T-helper 2 cell treated with Interferon-gamma antibody and Interleukin-4, amounts not matched to agents 5 μg/mL and 100 μg/mL, for 36 hours (primary cell): ENCODE measurements around the gene ZNF335.
"Not testable (repeated sequence)": the region's sequence is repeated elsewhere in the genome, so short reads cannot be mapped to it uniquely, and the experiment has no call there.

Experiments
- DNase-seq: peaks from one replicate; pipeline ENCODE4 v3.0.0; 2021; ENCODE audit warnings: low spot score
- H3K27ac Mint-ChIP-seq: one replicate; pipeline ENCODE4 v1.8.0; 2021; ENCODE audit warnings: mild to moderate bottlenecking, mixed read lengths
- H3K27me3 Mint-ChIP-seq: one replicate; pipeline ENCODE4 v1.8.0; 2021; ENCODE audit warnings: low read depth, mixed read lengths
- H3K36me3 Mint-ChIP-seq: one replicate; pipeline ENCODE4 v1.8.0; 2021; ENCODE audit warnings: low read depth, mixed read lengths
- H3K4me1 Mint-ChIP-seq: one replicate; pipeline ENCODE4 v1.8.0; 2021; ENCODE audit warnings: low read depth, mixed read lengths
- H3K4me3 Mint-ChIP-seq: one replicate; pipeline ENCODE4 v1.8.0; 2022; ENCODE audit warnings: mild to moderate bottlenecking, moderate library complexity, mixed read lengths
- H3K9me3 Mint-ChIP-seq: one replicate; pipeline ENCODE4 v1.8.0; 2021; ENCODE audit warnings: mixed read lengths

ZNF335 gene

GRCh38 chr20:45934046-45934585 lies 37.9 kb downstream of the ZNF335 start:
- Mint-ChIP-seq H3K36me3 (peaks cover 25% of the 10 kb centered on the region), H3K4me1 (peaks cover 23% of the 10 kb centered on the region), H3K9me3 (no peaks in the 10 kb centered on the region), H3K4me3 (peak overlapping the region; percentile 98), H3K27ac (peak overlapping the region; percentile 98), H3K27me3 (no peaks in the 10 kb centered on the region)
- no peak for DNase-seq

- Mint-ChIP-seq H3K9me3 (no peaks in the 10 kb centered on the region), H3K36me3 (peaks cover 22% of the 10 kb centered on the region), H3K4me3 (peak overlapping the region; percentile 98), H3K27me3 (no peaks in the 10 kb centered on the region), H3K4me1 (peaks cover 22% of the 10 kb centered on the region), H3K27ac (peak overlapping the region; percentile 98)
- peak; percentile 67 for DNase-seq
These were observed 38.5 kb downstream of the ZNF335 start for GRCh38 chr20:45933266-45934045.

GRCh38 chr20:45931680-45932079 lies 40.3 kb downstream of the ZNF335 start:
- H3K27me3 Mint-ChIP-seq, H3K4me1 Mint-ChIP-seq, H3K4me3 Mint-ChIP-seq, H3K9me3 Mint-ChIP-seq, H3K27ac Mint-ChIP-seq, DNase-seq, H3K36me3 Mint-ChIP-seq: not testable (repeated sequence)

GRCh38 chr20:45927071-45927878 lies 44.7 kb downstream of the ZNF335 start:
- H3K27me3 Mint-ChIP-seq = peaks cover 3% of the 10 kb centered on the region

GRCh38 chr20:45926731-45927070 lies 45.3 kb downstream of the ZNF335 start:
- no peak for DNase-seq
- Mint-ChIP-seq H3K27me3 (peaks cover 8% of the 10 kb centered on the region), H3K36me3 (no peaks in the 10 kb centered on the region), H3K4me1 (no peaks in the 10 kb centered on the region), H3K4me3 (no peak overlapping the region), H3K27ac (no peak overlapping the region), H3K9me3 (no peaks in the 10 kb centered on the region)

More at GRCh38 chr20:45927071-45927878, 44.7 kb downstream of the ZNF335 start:
- H3K36me3 Mint-ChIP-seq = no peaks in the 10 kb centered on the region
- H3K27ac Mint-ChIP-seq = no peak overlapping the region
- H3K4me3 Mint-ChIP-seq = no peak overlapping the region
- no peaks in the 10 kb centered on the region for H3K9me3 Mint-ChIP-seq
- DNase-seq = no peak
- no peaks in the 10 kb centered on the region for H3K4me1 Mint-ChIP-seq

- no peak for DNase-seq
- Mint-ChIP-seq H3K4me1 (no peaks in the 10 kb centered on the region), H3K27me3 (peaks cover 14% of the 10 kb centered on the region), H3K4me3 (no peak overlapping the region), H3K9me3 (no peaks in the 10 kb centered on the region), H3K27ac (no peak overlapping the region), H3K36me3 (no peaks in the 10 kb centered on the region)
These were observed 46.0 kb downstream of the ZNF335 start for GRCh38 chr20:45925821-45926506.

GRCh38 chr20:45924391-45925261 lies 47.4 kb downstream of the ZNF335 start:
- Mint-ChIP-seq H3K4me3 (no peak overlapping the region), H3K36me3 (no peaks in the 10 kb centered on the region), H3K27me3 (peaks cover 24% of the 10 kb centered on the region), H3K9me3 (no peaks in the 10 kb centered on the region), H3K27ac (no peak overlapping the region), H3K4me1 (no peaks in the 10 kb centered on the region)
- DNase-seq = no peak

- Mint-ChIP-seq H3K36me3 (no peaks in the 10 kb centered on the region), H3K27me3 (peaks cover 30% of the 10 kb centered on the region), H3K9me3 (no peaks in the 10 kb centered on the region), H3K4me1 (no peaks in the 10 kb centered on the region), H3K4me3 (no peak overlapping the region), H3K27ac (no peak overlapping the region)
- no peak for DNase-seq
These were observed 50.4 kb downstream of the ZNF335 start for GRCh38 chr20:45921337-45922189.

GRCh38 chr20:45920462-45921336 lies 51.3 kb downstream of the ZNF335 start:
- H3K4me3 Mint-ChIP-seq = no peak overlapping the region
- no peak for DNase-seq
- no peaks in the 10 kb centered on the region for H3K36me3 Mint-ChIP-seq
- no peaks in the 10 kb centered on the region for H3K9me3 Mint-ChIP-seq
- H3K27ac Mint-ChIP-seq = no peak overlapping the region
- H3K4me1 Mint-ChIP-seq = no peaks in the 10 kb centered on the region
- peaks cover 34% of the 10 kb centered on the region for H3K27me3 Mint-ChIP-seq

- no peak overlapping the region for H3K27ac Mint-ChIP-seq
- H3K27me3 Mint-ChIP-seq = peaks cover 34% of the 10 kb centered on the region
These were observed 52.2 kb downstream of the ZNF335 start for GRCh38 chr20:45919542-45920399.

GRCh38 chr20:45918779-45919537 lies 53.0 kb downstream of the ZNF335 start:
- no peaks in the 10 kb centered on the region for H3K9me3 Mint-ChIP-seq
- no peak overlapping the region for H3K27ac Mint-ChIP-seq
- no peak overlapping the region for H3K4me3 Mint-ChIP-seq
- no peaks in the 10 kb centered on the region for H3K36me3 Mint-ChIP-seq
- no peak for DNase-seq
- H3K27me3 Mint-ChIP-seq = peaks cover 31% of the 10 kb centered on the region
- no peaks in the 10 kb centered on the region for H3K4me1 Mint-ChIP-seq

More at GRCh38 chr20:45919542-45920399, 52.2 kb downstream of the ZNF335 start:
- Mint-ChIP-seq H3K4me3 (no peak overlapping the region), H3K36me3 (no peaks in the 10 kb centered on the region), H3K9me3 (no peaks in the 10 kb centered on the region), H3K4me1 (no peaks in the 10 kb centered on the region)
- no peak for DNase-seq
